GM12878 (cell line): ENCODE results near the gene CLEC16A. TPM values are rescaled to one million over a fixed set of nuclear protein-coding genes. Genes with fewer than 3 reads are reported as not detected.

Experiments used
- ATAC-seq: fragments of 200-7000 bp; cut with Tn5 transposase; 3 replicates; pipeline ENCODE4 v1.9.1; 2020; ENCODE audit warnings: mild to moderate bottlenecking, moderate library complexity
- BruUV-seq: library from RNA; stranded (reverse); fragments of 400-500 nt; replicated peaks from 2 replicates; lab custom pipeline; 2021; lab: Mats Ljungman, UMichigan
- CTCF ChIA-PET: fragments of 300-600 bp; sonication (Branson Sonifier 250); formaldehyde crosslinking; extraction: SDS; loops from one replicate; lab custom pipeline; 2021; ENCODE audit warnings: inconsistent platforms; lab: Yijun Ruan, JAX
- POLR2A ChIA-PET: fragments of 350-600 bp; formaldehyde crosslinking; extraction: SDS; loops from one replicate; lab custom pipeline; 2021; ENCODE audit warnings: inconsistent platforms; lab: Charles Lee
- RAD21 ChIA-PET: fragments of 300-600 bp; sonication (Branson Sonifier 250); formaldehyde crosslinking; loops from one replicate; lab custom pipeline; 2023; ENCODE audit warnings: antibody characterized with exemption; ENCODE audit not compliant: unreplicated experiment; lab: Charles Lee
- SMC1A ChIA-PET: fragments of 300-600 bp; sonication (Branson Sonifier 250); formaldehyde crosslinking; loops from one replicate; lab custom pipeline; 2023; ENCODE audit not compliant: unreplicated experiment, uncharacterized antibody; lab: Charles Lee
- DNase-seq: peaks from one replicate; pipeline ENCODE4 v3.0.0-alpha.2; 2011; ENCODE audit warnings: low read depth, low spot score
- FAIRE-seq: peaks from 3 replicates; lab custom pipeline; 2011; peaks lifted over from hg19 to GRCh38; lab: Jason Lieb, UNC
- H2AFZ ChIP-seq: 2 replicates; pipeline ENCODE4 v1.6.0; 2011; ENCODE audit warnings: low read depth, low read length, control low read depth; ENCODE audit not compliant: control insufficient read depth
- H3K27ac ChIP-seq: 2 replicates; pipeline ENCODE4 v1.5.1; 2011; ENCODE audit warnings: control low read depth; ENCODE audit not compliant: control insufficient read depth, insufficient read depth
- H3K27me3 ChIP-seq, 2 experiments: replicated peaks in 1 of 2; 2 replicates each; pipeline versions ENCODE4 v1.6.0 to v1.6.1; 2011; ENCODE audit warnings: low read length in 1 of 2; ENCODE audit not compliant: control insufficient read depth in 2 of 2, insufficient read depth in 2 of 2
- H3K36me3 ChIP-seq, 2 experiments: 2 replicates each; pipeline ENCODE4 v1.5.1; 2011; ENCODE audit warnings: low read length in 1 of 2; ENCODE audit not compliant: control insufficient read depth in 2 of 2, insufficient read depth in 2 of 2
- H3K4me1 ChIP-seq: 2 replicates; pipeline ENCODE4 v1.6.1; 2011; ENCODE audit warnings: mild to moderate bottlenecking, low read length, moderate library complexity, mixed read lengths; ENCODE audit not compliant: control insufficient read depth, insufficient read depth
- H3K4me2 ChIP-seq: 2 replicates; pipeline ENCODE4 v1.6.0; 2011; ENCODE audit warnings: control low read depth; ENCODE audit not compliant: control insufficient read depth, insufficient read depth
- H3K4me3 ChIP-seq: fragments of 200-600 bp; sonication (generic); 2 replicates; pipeline ENCODE4 v1.5.1; 2016
- H3K79me2 ChIP-seq: 2 replicates; pipeline ENCODE4 v1.6.0; 2011; ENCODE audit warnings: low read length; ENCODE audit not compliant: control insufficient read depth, insufficient read depth
- H3K9ac ChIP-seq: 2 replicates; pipeline ENCODE4 v1.8.0; 2011; ENCODE audit warnings: low read length, control low read depth, mixed read lengths; ENCODE audit not compliant: control insufficient read depth, insufficient read depth
- H3K9me3 ChIP-seq: replicated peaks from 3 replicates; pipeline ENCODE4 v1.5.1; 2011; ENCODE audit warnings: mild to moderate bottlenecking, low read length; ENCODE audit not compliant: control insufficient read depth, insufficient read depth
- H4K20me1 ChIP-seq: 2 replicates; pipeline ENCODE4 v1.6.0; 2011; ENCODE audit not compliant: control insufficient read depth, insufficient read depth
- BCL11A ChIP-seq: IDR thresholded peaks from 2 replicates; pipeline ENCODE4 v1.6.1; 2011; ENCODE audit warnings: low read depth, low read length
- EGR1 ChIP-seq, 2 experiments: IDR thresholded peaks; 1 replicate in 1 of 2; 2 replicates in 1 of 2; pipeline ENCODE4 v1.6.1; 2011 to 2012; ENCODE audit warnings: low read depth in 2 of 2, low read length in 2 of 2, borderline replicate concordance in 1 of 2, mild to moderate bottlenecking in 1 of 2, moderate library complexity in 1 of 2
- IKZF2 ChIP-seq, 2 experiments: fragments of 450-650 bp; IDR thresholded peaks; 2 replicates each; pipeline ENCODE4 v1.6.1; 2017; ENCODE audit warnings: mild to moderate bottlenecking in 2 of 2, moderate library complexity in 2 of 2
- KLF5 ChIP-seq: fragments of 450-650 bp; IDR thresholded peaks from 2 replicates; pipeline ENCODE4 v1.6.1; 2014; ENCODE audit warnings: mild to moderate bottlenecking; ENCODE audit not compliant: partially characterized antibody
- NR2C2 ChIP-seq: IDR thresholded peaks from 2 replicates; pipeline ENCODE4 v1.6.1; 2011; ENCODE audit warnings: borderline replicate concordance, low read depth; ENCODE audit not compliant: control insufficient read depth, insufficient read length
- SIN3A ChIP-seq: IDR thresholded peaks from 2 replicates; pipeline ENCODE4 v1.6.1; 2012; ENCODE audit warnings: low read depth, low read length, improper control_type of control experiment
- TCF3 ChIP-seq: IDR thresholded peaks from 2 replicates; pipeline ENCODE4 v1.6.1; 2012; ENCODE audit warnings: low read depth, mild to moderate bottlenecking, low read length, borderline replicate concordance; ENCODE audit not compliant: insufficient read depth
- YY1 ChIP-seq: IDR thresholded peaks from 2 replicates; pipeline ENCODE4 v1.6.1; 2011; ENCODE audit warnings: low read depth, mild to moderate bottlenecking, low read length
- WGBS: methylation state at CpG from one replicate; pipeline ENCODE4 v1.1.6; 2016; ENCODE audit warnings: low lambda C conversion rate; ENCODE audit not compliant: insufficient replicate concordance, insufficient coverage; ENCODE audit errors: missing lambda C conversion rate; 5-methylcytosine and 5-hydroxymethylcytosine counted together
- in situ Hi-C: fragments of 300-500 bp; cut with MboI; formaldehyde crosslinking; loops from 9 replicates; pipeline ENCODE4 v1.14.3; 2018; ENCODE audit warnings: mixed read lengths
- intact Hi-C: fragments of 100-400 bp; cut with micrococcal nuclease; formaldehyde crosslinking; loops from one replicate; pipeline ENCODE4 v1.14.2; 2022; ENCODE audit not compliant: unreplicated experiment
- polyA plus RNA-seq, 11 experiments: library from polyadenylated mRNA; depleted of rRNA in 4 of 11; unstranded in 6 of 11; stranded (reverse) in 5 of 11; fragments of >200 nt; fragmentation: Nextera tagmentation in 4 of 11; fragmentation: Illumina TruSeq in 1 of 11; extraction: Ambion mirVana in 4 of 11; extraction: Trizol in 1 of 11; gene quantifications; 1 replicate in 1 of 11; 2 replicates in 10 of 11; pipeline versions ENCODE4 v1.2.1 to v1.2.3, GENCODE V29; 2011 to 2016; ENCODE audit warnings: inconsistent platforms in 2 of 11, missing spikeins in 2 of 11, low read depth in 1 of 11
- total RNA-seq, 4 experiments: library from RNA; depleted of rRNA in 3 of 4; stranded (reverse); fragments of >200 nt in 3 of 4; fragmentation: Illumina TruSeq in 1 of 4; extraction: Trizol in 1 of 4; gene quantifications; 2 replicates each; pipeline versions ENCODE4 v1.2.1 to v1.2.3, GENCODE V29; 2013 to 2021

CLEC16A gene
- total and polyA plus RNA-seq, 10 of the 15 experiments (the other 5 are each of a cell fraction or from before 2014, with no cell fraction given) = 1.5 to 28.8 (median 19.2) TPM

DNA sequence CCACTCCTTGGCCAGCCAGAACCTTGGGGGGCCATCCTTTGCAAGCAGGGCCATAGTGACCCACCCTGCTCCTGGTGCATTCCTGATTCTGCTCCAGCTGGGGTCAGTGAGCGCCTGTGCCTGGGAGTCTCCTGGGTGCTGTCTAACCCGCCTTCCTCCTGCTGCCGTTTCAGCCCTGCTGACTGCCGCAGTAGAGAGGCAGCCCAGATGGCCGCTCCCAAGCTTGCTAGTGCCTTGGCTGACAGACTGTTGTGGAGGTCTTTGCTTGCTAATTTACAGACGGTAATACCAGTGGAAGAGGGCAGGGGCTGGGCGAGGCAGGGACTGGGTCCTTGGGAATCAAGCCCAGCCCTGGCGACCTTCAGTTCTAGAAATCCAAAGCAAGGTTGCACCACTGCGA lies 212.0 kb downstream of the CLEC16A start:
- Histone ChIP-seq H2AFZ (no peak overlapping the region), H3K27me3 (no peaks in the 10 kb centered on the region), H3K9me3 (no peaks in the 10 kb centered on the region), H3K79me2 (no peaks in the 10 kb centered on the region), H4K20me1 (no peaks in the 10 kb centered on the region), H3K9ac (no peak overlapping the region), H3K36me3 (peaks cover 0 to 4% of the 10 kb centered on the region in 2 experiments; a peak in 2 of 4 replicates), H3K4me2 (no peak overlapping the region), H3K4me1 (peaks cover 7% of the 10 kb centered on the region), H3K27ac (no peak overlapping the region), H3K4me3 (no peak overlapping the region)
- RAD21 ChIA-PET = interaction anchor here (0.7 kb wide), 1 partner anchor 60 kb away, joined by 3 read pairs; no protein-coding TSS in a partner anchor
- no peak for TF ChIP-seq EGR1 (IDR thresholded peaks at IDR 0.05; ENCODE audit: borderline replicate concordance in 1 of 2, low read depth in 2 of 2, low read length in 2 of 2)
- no peak for TF ChIP-seq BCL11A
- TF ChIP-seq YY1 = no peak
- TF ChIP-seq SIN3A = no peak
- TF ChIP-seq KLF5 = no peak
- TF ChIP-seq IKZF2 (IDR thresholded peaks at IDR 0.05) = no peak
- TF ChIP-seq NR2C2 = no peak
- no peak for TF ChIP-seq TCF3
- no peak for FAIRE-seq
- in situ Hi-C loops (no loop called here), intact Hi-C loops (no loop called here)
- SMC1A ChIA-PET = interaction anchor here (0.7 to 1.7 kb wide), 3 partner anchors 16 to 56 kb away, joined by 3 to 4 read pairs (median 3); no protein-coding TSS in a partner anchor
- WGBS = 90% methylated on average over 9 of the region's 9 CpGs
- no peak for ATAC-seq
- no TSS peak for BruUV-seq
- CTCF ChIA-PET = no interaction called here
- POLR2A ChIA-PET = interaction anchor here (0.7 kb wide), 1 partner anchor 129 kb away, joined by 3 read pairs; no protein-coding TSS in a partner anchor
- no peak for DNase-seq
